ENCODE data around the gene FCGR2B. TPM values are rescaled to one million over a fixed set of nuclear protein-coding genes. Genes with fewer than 3 reads are reported as not detected.
"Not testable (repeated sequence)": the region's sequence is repeated elsewhere in the genome, so short reads cannot be mapped to it uniquely, and the experiment has no call there.

The FCGR2B gene
- total RNA-seq, 1 donor from 2014 or later: 30.2 TPM

DNA sequence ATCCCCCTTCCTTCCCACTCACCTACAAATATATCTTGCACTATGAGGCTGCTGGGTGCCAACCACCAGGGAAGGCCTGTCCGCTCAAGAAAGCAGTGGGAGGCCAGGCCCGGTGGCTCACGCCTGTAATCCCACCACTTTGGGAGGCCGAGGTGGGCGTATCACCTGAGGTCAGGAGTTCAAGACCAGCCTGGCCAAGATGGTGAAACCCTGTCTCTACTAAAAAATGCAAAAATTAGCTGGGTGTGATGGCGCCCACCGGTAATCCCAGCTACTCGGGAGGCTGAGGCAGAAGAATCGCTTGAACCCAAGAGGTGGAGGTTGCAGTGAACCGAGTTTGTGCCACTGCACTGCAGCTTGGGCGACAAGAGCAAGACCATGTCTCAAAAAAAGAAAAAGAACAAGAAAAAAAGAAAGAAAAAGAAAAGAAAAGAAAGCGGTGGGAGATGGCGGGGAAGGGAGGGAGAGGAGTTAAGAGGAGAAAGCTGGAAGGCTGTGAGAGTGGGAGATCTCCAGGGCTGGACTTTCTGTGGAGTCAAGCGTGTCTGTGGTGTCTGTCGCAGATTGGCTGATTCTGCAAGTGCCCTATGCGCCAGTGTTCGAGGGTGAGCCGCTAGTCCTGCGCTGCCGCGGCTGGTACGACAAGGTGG is 62.4 kb downstream of the FCGR2B start:
- intact Hi-C loops (cut with DNase I); ATAC-seq; DNase-seq (ENCODE audit: low spot score): not testable (repeated sequence)

DNA sequence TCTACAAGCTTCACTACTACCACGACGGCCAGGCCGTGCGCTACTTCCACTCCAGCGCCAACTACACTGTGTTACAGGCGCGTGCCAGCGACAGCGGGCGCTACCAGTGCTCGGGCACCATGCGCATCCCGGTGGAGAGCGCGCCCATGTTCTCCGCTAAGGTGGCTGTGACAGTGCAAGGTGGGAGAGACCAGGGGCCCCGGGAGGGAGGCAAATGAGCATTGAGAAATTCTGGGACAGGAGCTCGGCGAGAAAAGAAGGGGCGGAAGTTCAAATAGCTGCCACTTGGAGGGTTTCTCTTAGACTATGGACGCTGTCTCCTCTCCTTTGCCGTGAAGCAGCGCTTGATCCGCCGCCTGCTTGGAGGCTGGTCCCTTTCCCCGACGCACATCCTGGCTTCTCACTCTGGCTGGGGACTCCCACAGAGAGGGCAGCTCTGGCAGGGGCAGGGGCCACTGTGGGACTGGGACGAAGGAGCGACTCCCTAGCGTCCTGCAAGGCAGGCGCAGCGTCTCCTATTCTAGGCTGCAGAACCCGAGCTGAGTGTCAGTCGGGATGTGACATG is 63.0 kb downstream of the FCGR2B start:
- ATAC-seq (peak; percentile 41), DNase-seq (ENCODE audit: low spot score) (peak; percentile 73)
- intact Hi-C loops (cut with DNase I): no loop called here

DNA sequence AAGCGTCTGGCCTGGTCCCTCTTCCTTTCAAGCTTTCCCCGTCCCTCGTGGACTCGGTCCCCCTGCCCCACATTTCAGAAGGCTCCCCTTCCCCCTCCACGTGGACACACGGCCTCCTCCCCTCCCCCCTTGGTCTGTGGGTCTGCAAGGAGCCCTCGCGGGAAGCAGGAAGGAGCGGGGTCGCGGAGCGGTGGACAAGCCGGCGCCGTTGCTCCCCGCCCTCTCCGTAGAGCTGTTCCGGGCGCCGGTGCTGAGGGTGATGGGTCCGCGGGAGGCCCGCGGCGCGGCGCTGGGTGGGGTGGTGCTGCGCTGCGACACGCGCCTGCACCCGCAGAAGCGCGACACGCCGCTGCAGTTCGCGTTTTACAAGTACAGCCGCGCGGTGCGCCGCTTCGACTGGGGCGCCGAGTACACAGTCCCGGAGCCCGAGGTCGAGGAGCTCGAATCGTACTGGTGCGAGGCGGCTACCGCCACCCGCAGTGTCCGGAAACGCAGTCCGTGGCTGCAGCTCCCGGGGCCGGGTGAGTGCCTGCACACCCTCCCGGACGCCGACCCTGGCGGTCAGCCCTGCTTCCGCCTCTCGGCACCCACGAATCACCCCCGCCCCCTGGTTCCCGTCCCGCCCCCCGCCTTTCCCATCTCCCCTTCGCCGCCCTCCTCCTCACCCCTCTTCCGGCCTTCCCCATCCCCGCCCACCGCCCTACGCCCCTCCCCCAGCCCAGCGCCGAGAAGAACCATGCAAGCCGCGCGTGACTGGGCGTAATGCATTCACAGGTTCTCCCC is 63.7 kb downstream of the FCGR2B start:
- DNase-seq (ENCODE audit: low spot score) (peak; percentile 94), ATAC-seq (peak; percentile 96)
- intact Hi-C loops (cut with DNase I): no loop called here

GRCh38 chr1:161727256-161727924 is 64.4 kb downstream of the FCGR2B start:
- intact Hi-C loops (cut with DNase I): no loop called here
- ATAC-seq (peak; percentile 14), DNase-seq (ENCODE audit: low spot score) (no peak)

Other genes starting within 250 kb of the FCGR2B start
- 100 TPM for gene FCGR2A, start 157.7 kb upstream of the FCGR2B start, total RNA-seq
- gene HSPA6, start 138.6 kb upstream of the FCGR2B start, total RNA-seq: 13.4 TPM
- gene FCGR3A, start 113.3 kb upstream of the FCGR2B start, total RNA-seq: 48.8 TPM
- 20.7 TPM for gene FCGR3B, start 32.0 kb upstream of the FCGR2B start, total RNA-seq
- gene FCRLA, start 44.1 kb downstream of the FCGR2B start, total RNA-seq: 0.49 TPM
- 4.9 TPM for gene FCRLB, start 58.4 kb downstream of the FCGR2B start, total RNA-seq
- gene DUSP12, start 86.6 kb downstream of the FCGR2B start, total RNA-seq: 22.7 TPM
- gene ATF6, start 103.2 kb downstream of the FCGR2B start, total RNA-seq: 29.1 TPM